Activated CD8-positive, alpha-beta memory T cell treated with anti-CD3 and anti-CD28 coated beads for 1 hour (primary cell): ENCODE results near the gene EP400.
"Not testable (repeated sequence)": the region's sequence is repeated elsewhere in the genome, so short reads cannot be mapped to it uniquely, and the experiment has no call there.

Experiments
- DNase-seq, 2 donors: peaks; one replicate each; pipeline ENCODE4 v3.0.0-alpha.2; 2020; ENCODE audit warnings: low read depth in 1 of 2; ENCODE audit errors: extremely low read depth in 1 of 2

The EP400 gene

GRCh38 chr12:132036063-132036683 lies 86.4 kb downstream of the EP400 start:
- no peak for DNase-seq

DNA sequence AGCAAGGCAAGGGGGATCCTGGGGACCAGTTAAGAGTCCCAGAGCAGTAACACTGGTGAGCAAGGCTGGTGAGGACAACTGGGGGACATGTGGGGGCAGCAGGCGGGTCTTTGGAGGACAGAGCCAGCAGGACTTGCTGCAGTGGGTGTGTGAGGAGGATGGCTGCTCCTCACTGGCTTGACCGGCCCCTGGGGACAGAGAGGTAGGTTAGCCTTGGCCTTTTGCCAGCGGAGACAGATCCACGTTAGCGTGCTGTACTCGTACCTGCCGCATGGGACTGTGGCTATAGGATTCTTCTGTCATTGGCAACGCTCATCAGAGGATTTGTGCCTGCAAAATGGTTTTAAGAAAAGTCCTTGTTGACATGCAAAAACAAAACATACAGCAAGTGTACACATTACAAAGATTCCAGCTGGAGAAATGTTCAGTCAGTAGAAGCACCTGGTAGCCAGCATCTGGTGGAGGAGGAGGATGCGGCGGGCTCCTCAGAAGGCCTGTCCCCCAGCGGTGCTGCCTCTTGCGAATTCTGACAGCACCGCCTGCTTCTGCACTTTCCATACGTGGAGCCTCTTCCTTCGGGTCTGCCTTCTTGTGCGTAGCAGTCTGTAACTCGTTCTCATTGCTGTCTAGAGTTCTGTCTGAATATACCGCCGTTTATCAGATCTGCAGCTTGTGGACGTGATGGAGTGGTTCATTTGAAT lies 91.3 kb downstream of the EP400 start:
- DNase-seq: no peak

- no peak for DNase-seq
Observed at GRCh38 chr12:132043216-132043615, 93.5 kb downstream of the EP400 start.

DNA sequence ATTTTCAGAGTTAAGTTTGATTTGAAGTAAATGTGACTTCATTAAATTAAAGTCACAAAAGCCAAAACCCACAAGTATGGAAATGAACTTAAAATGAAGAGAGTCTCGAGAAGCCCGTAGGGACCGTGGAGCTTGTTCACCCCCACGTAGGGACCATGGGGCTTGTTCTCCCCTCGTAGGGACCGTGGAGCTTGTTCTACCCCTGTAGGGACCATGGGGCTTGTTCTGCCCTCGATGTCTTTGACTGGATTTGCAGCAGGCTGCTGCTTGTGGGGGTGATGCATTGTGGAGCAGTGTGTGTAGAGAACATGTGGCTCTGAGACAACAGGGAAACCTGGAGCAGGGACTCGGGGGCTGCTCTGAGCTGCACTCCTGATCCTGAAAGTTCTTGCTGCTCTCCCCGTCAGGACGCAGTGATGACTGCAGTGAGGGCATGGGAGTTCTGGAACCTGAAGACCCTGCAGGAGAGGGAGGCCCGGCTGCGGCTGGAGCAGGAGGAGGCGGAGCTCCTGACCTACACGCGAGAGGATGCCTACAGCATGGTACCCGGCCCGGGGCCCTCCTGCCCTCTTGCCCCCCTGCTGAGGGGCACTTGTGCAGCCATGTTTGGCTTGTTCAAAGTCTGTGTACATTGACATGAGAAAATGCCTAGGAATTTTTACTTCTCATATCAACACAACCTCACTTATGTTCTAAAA lies 94.2 kb downstream of the EP400 start:
- DNase-seq: no peak

- DNase-seq: no peak
Observed at GRCh38 chr12:132044661-132045412, 95.1 kb downstream of the EP400 start.

DNA sequence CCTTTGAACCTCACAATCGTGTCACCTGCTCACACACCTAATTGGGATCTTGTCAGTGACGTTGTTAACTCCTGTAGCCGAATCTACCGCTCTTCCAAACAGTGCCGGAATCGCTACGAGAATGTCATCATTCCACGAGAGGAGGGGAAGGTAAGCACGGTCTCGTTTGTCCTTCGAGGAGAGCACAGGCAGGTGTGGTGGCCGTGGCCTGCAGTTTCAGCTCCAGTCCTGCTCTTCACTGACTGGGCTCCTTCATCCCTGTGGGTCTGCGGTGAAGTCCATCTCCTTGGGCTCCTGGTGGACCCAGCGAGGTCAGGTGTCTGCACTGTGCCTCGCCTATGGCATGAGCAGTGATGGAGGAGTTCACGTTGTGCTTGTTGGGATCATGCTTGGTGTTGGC lies 96.0 kb downstream of the EP400 start:
- DNase-seq: no peak

GRCh38 chr12:132046561-132046960 lies 96.8 kb downstream of the EP400 start:
- DNase-seq: no peak

DNA sequence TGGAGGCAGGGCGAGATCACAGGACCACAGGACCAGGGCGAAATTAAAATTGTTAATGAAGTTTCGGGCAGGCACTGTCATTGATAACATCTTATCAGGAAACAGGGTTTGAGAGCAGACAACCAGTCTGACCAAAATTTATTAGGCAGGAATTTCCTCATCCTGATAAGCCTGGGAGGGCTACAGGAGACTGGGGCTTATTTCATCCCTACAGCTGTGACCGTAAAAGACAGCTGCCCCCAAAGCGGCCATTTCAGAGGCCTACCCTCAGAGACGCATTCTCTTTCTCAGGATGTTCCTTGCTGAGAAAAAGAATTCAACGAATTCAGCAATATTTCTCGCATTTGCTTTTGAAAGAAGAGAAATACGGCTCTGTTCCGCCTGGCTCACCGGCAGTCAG lies 97.9 kb downstream of the EP400 start:
- not testable (repeated sequence) for DNase-seq

DNA sequence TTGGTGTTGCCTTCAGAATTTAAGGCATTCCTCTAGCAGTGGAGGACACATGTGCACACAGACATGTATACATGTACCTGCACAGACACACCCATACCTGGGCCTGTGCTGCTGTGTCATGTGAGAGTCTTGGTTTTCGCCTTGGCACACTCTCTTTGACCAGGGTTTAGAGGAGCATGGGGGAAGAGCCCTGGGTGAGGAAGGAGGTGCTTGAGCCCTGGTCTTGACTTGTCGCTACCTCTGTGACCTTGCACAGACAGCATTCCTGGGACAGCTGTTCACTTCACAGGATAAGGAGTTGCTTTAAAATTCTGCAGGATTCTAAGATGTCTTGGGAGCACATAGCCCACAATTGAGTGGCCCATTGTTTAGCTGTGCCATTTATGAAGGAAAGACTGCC lies 99.7 kb downstream of the EP400 start:
- DNase-seq: no peak

DNA sequence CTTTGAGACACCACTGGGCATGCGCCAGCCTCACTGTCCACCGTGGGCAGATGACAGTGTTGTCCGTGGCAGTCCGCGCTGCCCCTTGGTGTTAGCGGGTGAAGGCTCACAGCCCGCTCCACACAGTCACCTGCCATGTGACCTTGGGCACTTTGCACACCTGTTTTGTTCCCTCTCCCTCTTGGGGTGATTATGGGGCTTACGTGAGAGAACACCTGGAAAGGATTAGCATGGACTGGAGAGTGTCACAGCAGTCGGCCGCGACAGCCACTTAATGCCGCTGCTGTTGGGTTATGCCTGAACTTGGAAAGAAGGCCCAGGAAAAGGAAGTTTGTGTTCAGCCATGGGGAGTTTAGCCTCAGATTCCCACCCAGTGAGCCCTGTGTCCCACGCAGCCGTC lies 100.1 kb downstream of the EP400 start:
- no peak for DNase-seq

DNA sequence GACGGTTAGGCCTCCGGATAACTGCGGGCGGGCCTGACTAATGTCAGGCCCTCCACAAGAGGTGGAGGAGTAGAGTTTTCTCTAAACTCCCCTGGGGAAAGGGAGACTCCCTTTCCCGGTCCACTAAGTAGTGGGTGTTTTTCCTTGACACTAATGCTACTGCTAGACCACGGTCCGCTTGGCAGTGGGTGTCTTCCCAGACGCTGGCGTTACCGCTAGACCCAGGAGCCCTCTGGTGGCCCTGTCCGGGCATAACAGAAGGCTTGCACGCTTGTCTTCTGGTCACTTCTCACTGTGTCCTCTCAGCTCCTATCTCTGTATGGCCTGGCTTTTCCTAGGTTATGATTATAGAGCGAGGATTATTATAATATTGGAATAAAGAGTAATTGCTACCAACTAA lies 102.0 kb downstream of the EP400 start:
- DNase-seq: not testable (repeated sequence)

GRCh38 chr12:132052196-132052932 lies 102.6 kb downstream of the EP400 start:
- DNase-seq: no peak

DNA sequence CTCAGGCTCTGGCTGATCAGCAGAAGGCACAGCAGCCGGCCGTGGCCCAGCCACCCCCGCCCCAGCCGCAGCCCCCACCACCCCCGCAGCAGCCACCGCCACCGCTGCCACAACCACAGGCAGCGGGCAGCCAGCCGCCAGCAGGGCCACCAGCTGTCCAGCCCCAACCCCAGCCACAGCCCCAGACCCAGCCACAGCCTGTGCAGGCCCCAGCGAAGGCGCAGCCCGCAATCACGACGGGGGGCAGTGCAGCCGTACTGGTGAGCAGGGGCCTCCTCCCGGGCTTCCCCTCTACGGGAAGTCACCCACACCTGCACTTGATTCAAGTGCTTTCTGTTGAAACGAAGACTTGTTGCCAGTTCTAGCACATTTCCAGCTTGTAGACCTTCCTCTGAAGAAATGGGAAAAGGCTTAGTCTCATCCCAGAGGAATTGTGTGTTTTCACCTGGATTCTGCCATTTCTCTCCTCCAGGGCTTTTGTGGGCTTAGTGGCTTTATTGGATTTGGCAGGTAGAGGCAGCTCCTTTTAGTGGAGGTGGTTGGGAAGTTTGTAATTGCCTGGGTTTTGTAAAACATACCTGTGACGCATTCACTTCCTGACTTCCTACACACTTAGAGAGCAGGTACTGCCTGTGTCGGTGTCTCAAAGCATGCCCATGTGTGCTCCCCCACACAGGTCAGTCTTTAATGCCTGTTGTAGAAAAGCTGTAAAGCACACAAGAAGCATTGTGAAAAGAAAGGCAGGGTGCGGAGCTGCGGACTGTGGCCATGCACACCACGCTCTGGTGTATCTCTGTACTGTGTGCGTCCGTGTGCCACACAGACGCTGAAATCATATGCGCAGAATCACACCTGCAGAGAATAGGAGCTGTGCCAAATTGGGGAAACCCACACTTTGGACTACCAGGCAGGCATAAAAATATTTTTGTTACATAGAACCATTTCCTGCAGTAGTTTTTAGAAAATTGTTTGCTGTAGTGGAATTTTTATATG lies 103.9 kb downstream of the EP400 start:
- DNase-seq: no peak

GRCh38 chr12:132054983-132055382 lies 105.2 kb downstream of the EP400 start:
- no peak for DNase-seq

GRCh38 chr12:132055535-132056096 lies 105.9 kb downstream of the EP400 start:
- DNase-seq: no peak

DNA sequence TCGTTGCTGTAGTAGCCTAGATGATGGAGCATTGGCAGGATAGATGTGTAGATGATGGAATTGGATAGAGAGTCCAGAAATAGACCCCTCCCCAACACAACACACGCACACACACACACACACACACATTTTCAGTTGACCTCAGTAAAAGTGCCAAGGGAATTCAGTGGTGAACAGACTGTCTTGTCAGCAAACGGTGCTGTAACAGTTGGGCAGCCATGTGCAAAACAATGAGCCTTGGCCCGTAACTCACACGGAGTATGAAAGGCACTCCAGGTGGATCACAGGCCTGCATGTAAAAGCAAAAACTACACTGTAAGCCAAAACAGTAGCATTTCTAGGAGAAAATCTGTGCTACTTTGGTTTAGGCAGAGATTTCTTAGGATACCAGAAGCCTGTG lies 106.6 kb downstream of the EP400 start:
- DNase-seq: no peak

- no peak for DNase-seq
Observed at GRCh38 chr12:132056951-132057350, 107.2 kb downstream of the EP400 start.

- no peak for DNase-seq
Observed at GRCh38 chr12:132057691-132058090, 107.9 kb downstream of the EP400 start.

DNA sequence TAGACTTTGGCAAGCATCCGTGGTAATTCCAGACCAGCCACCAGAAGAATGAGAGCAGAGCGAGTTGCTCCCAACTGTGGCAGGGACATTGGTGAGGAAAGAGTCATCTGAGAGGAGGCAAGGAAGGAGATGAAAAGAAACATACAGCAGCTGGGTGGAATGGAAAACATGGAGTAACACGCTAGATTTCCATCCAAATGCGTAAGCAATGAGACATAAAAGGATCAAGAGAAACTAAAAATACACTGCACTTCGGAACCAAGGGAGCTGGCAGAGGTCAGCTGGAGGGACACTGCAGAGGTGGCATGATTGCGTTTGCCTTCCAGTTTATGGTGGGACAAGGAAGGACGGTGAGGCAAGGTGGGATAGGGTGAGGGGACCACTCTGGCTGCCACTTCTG lies 111.5 kb downstream of the EP400 start:
- no peak for DNase-seq
